Fibroblast of lung (primary cell): Measurements from ENCODE around the gene RNF150. TPM values are rescaled to one million over a fixed set of nuclear protein-coding genes. Genes with fewer than 3 reads are reported as not detected.

Source experiments
- DNase-seq, 2 donors: peaks; one replicate each; pipeline versions ENCODE4 v3.0.0 to v3.0.0-alpha.2; 2010; ENCODE audit warnings: low read depth in 2 of 2
- H2AFZ ChIP-seq: 2 replicates; pipeline ENCODE4 v1.5.1; 2012; ENCODE audit warnings: low read length, control low read depth, inconsistent platforms
- H3K27ac ChIP-seq: 2 replicates; pipeline ENCODE4 v1.5.1; 2011; ENCODE audit warnings: low read length, control low read depth; ENCODE audit not compliant: insufficient read depth
- H3K27me3 ChIP-seq: 2 replicates; pipeline ENCODE4 v1.5.1; 2011; ENCODE audit warnings: mild to moderate bottlenecking, low read length; ENCODE audit not compliant: control insufficient read depth, insufficient read depth
- H3K36me3 ChIP-seq: 2 replicates; pipeline ENCODE4 v1.5.1; 2011; ENCODE audit warnings: low read length; ENCODE audit not compliant: control insufficient read depth, insufficient read depth
- H3K4me1 ChIP-seq: 2 replicates; pipeline ENCODE4 v1.5.1; 2011; ENCODE audit warnings: low read length; ENCODE audit not compliant: control insufficient read depth, insufficient read depth; ENCODE audit errors: extremely low read depth
- H3K4me2 ChIP-seq: 2 replicates; pipeline ENCODE4 v1.5.1; 2011; ENCODE audit warnings: low read length, control low read depth; ENCODE audit not compliant: insufficient read depth; ENCODE audit errors: extremely low read depth
- H3K4me3 ChIP-seq, 4 experiments: fragments of 200-600 bp in 1 of 4; sonication (generic) in 1 of 4; replicated peaks in 1 of 4; 2 replicates each; pipeline ENCODE4 v1.5.1; 2011 to 2016; ENCODE audit warnings: low read length in 4 of 4, low read depth in 3 of 4, mild to moderate bottlenecking in 3 of 4, control low read depth in 2 of 4, inconsistent platforms in 1 of 4, mixed read lengths in 1 of 4; ENCODE audit not compliant: insufficient read depth in 1 of 4; ENCODE audit errors: control extremely low read depth in 1 of 4
- H3K79me2 ChIP-seq: 2 replicates; pipeline ENCODE4 v1.5.1; 2012; ENCODE audit warnings: mild to moderate bottlenecking, low read length, inconsistent platforms; ENCODE audit not compliant: control insufficient read depth, insufficient read depth
- H3K9ac ChIP-seq: 2 replicates; pipeline ENCODE4 v1.5.1; 2011; ENCODE audit warnings: mild to moderate bottlenecking, low read length, control low read depth; ENCODE audit not compliant: insufficient read depth
- H3K9me3 ChIP-seq: 2 replicates; pipeline ENCODE4 v1.5.1; 2012; ENCODE audit warnings: low read depth, low read length; ENCODE audit not compliant: control insufficient read depth, insufficient read depth
- H4K20me1 ChIP-seq: 2 replicates; pipeline ENCODE4 v1.5.1; 2011; ENCODE audit warnings: low read length; ENCODE audit not compliant: control insufficient read depth, insufficient read depth; ENCODE audit errors: extremely low read depth
- EZH2 ChIP-seq: IDR thresholded peaks from 2 replicates; pipeline ENCODE4 v1.5.1; 2012; ENCODE audit warnings: low read length, control low read depth, mild to moderate bottlenecking; ENCODE audit errors: missing control alignments
- polyA plus RNA-seq, 2 donors: library from polyadenylated mRNA; depleted of rRNA in 1 of 2; stranded (reverse) in 1 of 2; unstranded in 1 of 2; fragments of >200 nt; gene quantifications; 2 replicates each; pipeline ENCODE4 v1.2.1, GENCODE V29; 2011 to 2012; ENCODE audit warnings: missing spikeins in 1 of 2
- total RNA-seq: library from RNA; depleted of rRNA; stranded (reverse); fragments of >200 nt; gene quantifications from 2 replicates; pipeline ENCODE4 v1.2.1, GENCODE V29; 2014
- TF ChIP-seq, protein P1 (sequence below), 2 donors: IDR thresholded peaks in 1 of 2; conservative IDR thresholded peaks in 1 of 2; 1 replicate in 1 of 2; 2 replicates in 1 of 2; pipeline ENCODE4 v1.5.1; 2011 to 2012; ENCODE audit warnings: low read length in 2 of 2, control low read depth in 1 of 2, inconsistent platforms in 1 of 2, low read depth in 1 of 2, mild to moderate bottlenecking in 1 of 2

Gene RNF150
- total and polyA plus RNA-seq, 2 donors (not counting 1 experiment from before 2014, with no cell fraction given) = 0.66 to 5.6 TPM

- Histone ChIP-seq H3K4me1 (no peaks in the 10 kb centered on the region), H3K79me2 (no peaks in the 10 kb centered on the region), H3K4me2 (no peak overlapping the region), H3K9me3 (no peaks in the 10 kb centered on the region), H3K9ac (no peak overlapping the region), H3K4me3 (no peak overlapping the region), H3K27ac (no peak overlapping the region), H2AFZ (no peak overlapping the region), H4K20me1 (no peaks in the 10 kb centered on the region), H3K27me3 (no peaks in the 10 kb centered on the region), H3K36me3 (no peaks in the 10 kb centered on the region)
- TF ChIP-seq EZH2 = no peak
- TF ChIP-seq, protein P1, sequence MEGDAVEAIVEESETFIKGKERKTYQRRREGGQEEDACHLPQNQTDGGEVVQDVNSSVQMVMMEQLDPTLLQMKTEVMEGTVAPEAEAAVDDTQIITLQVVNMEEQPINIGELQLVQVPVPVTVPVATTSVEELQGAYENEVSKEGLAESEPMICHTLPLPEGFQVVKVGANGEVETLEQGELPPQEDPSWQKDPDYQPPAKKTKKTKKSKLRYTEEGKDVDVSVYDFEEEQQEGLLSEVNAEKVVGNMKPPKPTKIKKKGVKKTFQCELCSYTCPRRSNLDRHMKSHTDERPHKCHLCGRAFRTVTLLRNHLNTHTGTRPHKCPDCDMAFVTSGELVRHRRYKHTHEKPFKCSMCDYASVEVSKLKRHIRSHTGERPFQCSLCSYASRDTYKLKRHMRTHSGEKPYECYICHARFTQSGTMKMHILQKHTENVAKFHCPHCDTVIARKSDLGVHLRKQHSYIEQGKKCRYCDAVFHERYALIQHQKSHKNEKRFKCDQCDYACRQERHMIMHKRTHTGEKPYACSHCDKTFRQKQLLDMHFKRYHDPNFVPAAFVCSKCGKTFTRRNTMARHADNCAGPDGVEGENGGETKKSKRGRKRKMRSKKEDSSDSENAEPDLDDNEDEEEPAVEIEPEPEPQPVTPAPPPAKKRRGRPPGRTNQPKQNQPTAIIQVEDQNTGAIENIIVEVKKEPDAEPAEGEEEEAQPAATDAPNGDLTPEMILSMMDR (conservative IDR thresholded peaks at IDR 0.05 in 1 of 2, IDR thresholded peaks at IDR 0.05 in 1 of 2; ENCODE audit: low read depth in 1 of 2, low read length in 2 of 2) = no peak
- no peak for DNase-seq
Observed at GRCh38 chr4:141079393-141079930, 53.8 kb downstream of the RNF150 start.

GRCh38 chr4:141078871-141079270 is 54.4 kb downstream of the RNF150 start:
- Histone ChIP-seq H4K20me1 (no peaks in the 10 kb centered on the region), H3K27ac (no peak overlapping the region), H2AFZ (no peak overlapping the region), H3K4me2 (no peak overlapping the region), H3K27me3 (no peaks in the 10 kb centered on the region), H3K36me3 (no peaks in the 10 kb centered on the region), H3K9ac (no peak overlapping the region), H3K9me3 (no peaks in the 10 kb centered on the region), H3K4me1 (no peaks in the 10 kb centered on the region), H3K4me3 (no peak overlapping the region), H3K79me2 (no peaks in the 10 kb centered on the region)
- TF ChIP-seq EZH2 = no peak
- TF ChIP-seq, protein P1 (conservative IDR thresholded peaks at IDR 0.05 in 1 of 2, IDR thresholded peaks at IDR 0.05 in 1 of 2; ENCODE audit: low read depth in 1 of 2, low read length in 2 of 2) = no peak
- DNase-seq = peak; percentile 37 to 73

- Histone ChIP-seq H3K4me3 (no peak overlapping the region), H3K79me2 (no peaks in the 10 kb centered on the region), H2AFZ (no peak overlapping the region), H4K20me1 (no peaks in the 10 kb centered on the region), H3K36me3 (no peaks in the 10 kb centered on the region), H3K27me3 (no peaks in the 10 kb centered on the region), H3K27ac (no peak overlapping the region), H3K9ac (no peak overlapping the region), H3K4me2 (no peak overlapping the region), H3K4me1 (no peaks in the 10 kb centered on the region), H3K9me3 (no peaks in the 10 kb centered on the region)
- DNase-seq = no peak
- TF ChIP-seq, protein P1 (conservative IDR thresholded peaks at IDR 0.05 in 1 of 2, IDR thresholded peaks at IDR 0.05 in 1 of 2; ENCODE audit: low read depth in 1 of 2, low read length in 2 of 2) = no peak
Observed at GRCh38 chr4:141077611-141078225, 55.6 kb downstream of the RNF150 start.
